ENCODE measurements around the gene ZNF592. TPM values are rescaled to one million over a fixed set of nuclear protein-coding genes. Genes with fewer than 3 reads are reported as not detected.

Gene ZNF592
- total RNA-seq, 5 donors from 2014 or later (not counting 1 experiment from before 2014, with no cell fraction given) = 34.5 to 43.6 (median 39.0) TPM

- Mint-ChIP-seq H3K36me3 (peaks cover 10% of the 10 kb centered on the region), H3K4me1 (no peaks in the 10 kb centered on the region), H3K27ac (no peak overlapping the region), H3K9me3 (peaks cover 5 to 16% (median 12%) of the 10 kb centered on the region in 3 donors), H3K27me3 (no peaks in the 10 kb centered on the region), H3K4me3 (no peak overlapping the region)
- Histone ChIP-seq H3K27ac (ENCODE audit: low read length) (no peak overlapping the region), H3K4me3 (ENCODE audit: control insufficient read depth in 1 of 2, extremely low read depth in 1 of 2, low read length in 1 of 2) (no peak overlapping the region), H3K36me3 (ENCODE audit: control insufficient read depth in 2 of 2, extremely low read depth in 1 of 2, insufficient read depth in 1 of 2, low read length in 1 of 2) (no peaks in the 10 kb centered on the region), H3K4me1 (ENCODE audit: control insufficient read depth in 1 of 2, extremely low read depth in 1 of 2, insufficient read depth in 2 of 2, low read length in 2 of 2) (no peaks in the 10 kb centered on the region), H3K9me3 (no peaks in the 10 kb centered on the region), H3K27me3 (replicated peaks in 1 of 2; ENCODE audit: control insufficient read depth in 2 of 2, extremely low read depth in 1 of 2, insufficient read depth in 2 of 2, low read length in 1 of 2) (peaks cover 0 to under 1% of the 10 kb centered on the region in 2 experiments)
- no peak for DNase-seq
- ChIA-PET POLR2A (no interaction called here), CTCF (no interaction called here)
- ATAC-seq (replicated peaks in 1 of 4) = no peak
Measured at GRCh38 chr15:84847382-84847781, 99.0 kb downstream of the ZNF592 start.

GRCh38 chr15:84852212-84852611 lies 103.8 kb downstream of the ZNF592 start:
- DNase-seq = no peak
- Histone ChIP-seq H3K36me3 (ENCODE audit: control insufficient read depth in 2 of 2, extremely low read depth in 1 of 2, insufficient read depth in 1 of 2, low read length in 1 of 2) (no peaks in the 10 kb centered on the region), H3K27me3 (replicated peaks in 1 of 2; ENCODE audit: control insufficient read depth in 2 of 2, extremely low read depth in 1 of 2, insufficient read depth in 2 of 2, low read length in 1 of 2) (no peaks in the 10 kb centered on the region), H3K4me1 (ENCODE audit: control insufficient read depth in 1 of 2, extremely low read depth in 1 of 2, insufficient read depth in 2 of 2, low read length in 2 of 2) (no peaks in the 10 kb centered on the region), H3K4me3 (ENCODE audit: control insufficient read depth in 1 of 2, extremely low read depth in 1 of 2, low read length in 1 of 2) (no peak overlapping the region), H3K27ac (ENCODE audit: low read length) (no peak overlapping the region), H3K9me3 (no peaks in the 10 kb centered on the region)
- no peaks in the 10 kb centered on the region for H3K4me1 Mint-ChIP-seq
- ChIA-PET POLR2A (no interaction called here), CTCF (interaction anchor here in 1 of 2 donors (1.2 kb wide), 1 partner anchor 9 kb away, joined by 4 read pairs; no protein-coding TSS in a partner anchor)
- ATAC-seq (replicated peaks in 1 of 4) = no peak
- H3K27me3 Mint-ChIP-seq = no peaks in the 10 kb centered on the region
- no peak overlapping the region for H3K4me3 Mint-ChIP-seq
- peaks cover 2% of the 10 kb centered on the region for H3K36me3 Mint-ChIP-seq
- H3K27ac Mint-ChIP-seq = no peak overlapping the region
- peaks cover 2 to 7% (median 4%) of the 10 kb centered on the region in 3 donors for H3K9me3 Mint-ChIP-seq
- whole genome bisulfite sequencing (ENCODE audit: insufficient coverage) = 92% methylated on average over 4 of the region's 5 CpGs

- Histone ChIP-seq H3K4me1 (ENCODE audit: control insufficient read depth in 1 of 2, extremely low read depth in 1 of 2, insufficient read depth in 2 of 2, low read length in 2 of 2) (no peaks in the 10 kb centered on the region), H3K27ac (ENCODE audit: low read length) (no peak overlapping the region), H3K27me3 (replicated peaks in 1 of 2; ENCODE audit: control insufficient read depth in 2 of 2, extremely low read depth in 1 of 2, insufficient read depth in 2 of 2, low read length in 1 of 2) (peaks cover 0 to 3% of the 10 kb centered on the region in 2 experiments), H3K36me3 (ENCODE audit: control insufficient read depth in 2 of 2, extremely low read depth in 1 of 2, insufficient read depth in 1 of 2, low read length in 1 of 2) (no peaks in the 10 kb centered on the region), H3K4me3 (ENCODE audit: control insufficient read depth in 1 of 2, extremely low read depth in 1 of 2, low read length in 1 of 2) (no peak overlapping the region), H3K9me3 (no peaks in the 10 kb centered on the region)
- H3K9me3 Mint-ChIP-seq = no peaks in the 10 kb centered on the region
- WGBS (ENCODE audit: insufficient coverage) = 88% methylated on average over 5 of the region's 9 CpGs
- ChIA-PET POLR2A (no interaction called here), CTCF (no interaction called here)
- H3K4me1 Mint-ChIP-seq = no peaks in the 10 kb centered on the region
- ATAC-seq (replicated peaks in 1 of 4) (no peak), DNase-seq (no peak)
- H3K36me3 Mint-ChIP-seq = no peaks in the 10 kb centered on the region
- no peaks in the 10 kb centered on the region for H3K27me3 Mint-ChIP-seq
- no peak overlapping the region for H3K27ac Mint-ChIP-seq
- H3K4me3 Mint-ChIP-seq = no peak overlapping the region
Measured at GRCh38 chr15:84855136-84855535, 106.7 kb downstream of the ZNF592 start.

GRCh38 chr15:84855765-84856164 lies 107.4 kb downstream of the ZNF592 start:
- H3K9me3 Mint-ChIP-seq = no peaks in the 10 kb centered on the region
- H3K27ac ChIP-seq (ENCODE audit: low read length) = no peak overlapping the region
- no peak overlapping the region for H3K4me3 ChIP-seq (ENCODE audit: control insufficient read depth in 1 of 2, extremely low read depth in 1 of 2, low read length in 1 of 2)
- ATAC-seq (replicated peaks in 1 of 4) (no peak), DNase-seq (no peak)
- ChIA-PET POLR2A (no interaction called here), CTCF (no interaction called here)
- no peaks in the 10 kb centered on the region for H3K36me3 Mint-ChIP-seq
- no peak overlapping the region for H3K27ac Mint-ChIP-seq
- no peaks in the 10 kb centered on the region for H3K4me1 Mint-ChIP-seq
- H3K4me1 ChIP-seq (ENCODE audit: control insufficient read depth in 1 of 2, extremely low read depth in 1 of 2, insufficient read depth in 2 of 2, low read length in 2 of 2) = no peaks in the 10 kb centered on the region
- no peaks in the 10 kb centered on the region for H3K36me3 ChIP-seq (ENCODE audit: control insufficient read depth in 2 of 2, extremely low read depth in 1 of 2, insufficient read depth in 1 of 2, low read length in 1 of 2)
- no peak overlapping the region for H3K4me3 Mint-ChIP-seq
- H3K9me3 ChIP-seq = no peaks in the 10 kb centered on the region
- H3K27me3 ChIP-seq (replicated peaks in 1 of 2; ENCODE audit: control insufficient read depth in 2 of 2, extremely low read depth in 1 of 2, insufficient read depth in 2 of 2, low read length in 1 of 2) = peaks cover 0 to 3% of the 10 kb centered on the region in 2 experiments
- no peaks in the 10 kb centered on the region for H3K27me3 Mint-ChIP-seq

Other genes starting within 250 kb of the ZNF592 start
- gene ZSCAN2, start 147.6 kb upstream of the ZNF592 start, total RNA-seq = 10 to 100 TPM in 3 of 5 donors, 1 to 10 TPM in 2; 7.6 to 15.5 (median 12.5) TPM
- 10 to 100 TPM; 24.4 to 39.0 (median 36.3) TPM for gene WDR73, start 94.3 kb upstream of the ZNF592 start, total RNA-seq
- gene NMB, start 90.4 kb upstream of the ZNF592 start, total RNA-seq = 1 to 10 TPM; 1.3 to 3.5 (median 2.9) TPM
- 10 to 100 TPM; 52.3 to 68.9 (median 66.5) TPM for gene SEC11A, start 32.5 kb upstream of the ZNF592 start, total RNA-seq
- under 1 TPM; 0.16 to 0.82 (median 0.22) TPM for gene ALPK3, start 68.8 kb downstream of the ZNF592 start, total RNA-seq
- not detected for gene SLC28A1, start 136.1 kb downstream of the ZNF592 start, total RNA-seq
- 10 to 100 TPM; 21.5 to 33.7 (median 25.1) TPM for gene PDE8A, start 233.3 kb downstream of the ZNF592 start, total RNA-seq

All from T-cell (primary cell).